ENCODE results near the gene AQP5.

AQP5 gene

GRCh38 chr12:49949866-49950265 is 11.8 kb upstream of the AQP5 start:
- in situ Hi-C loops (cut with MboI; ENCODE audit: low sequenced_read_pairs), result loop anchor here (25.0 kb wide), 1 partner anchor 112 kb away; the partner anchor contains the start of gene ASIC1

- in situ Hi-C loops (cut with MboI; ENCODE audit: low sequenced_read_pairs), result loop anchor here (25.0 kb wide), 1 partner anchor 112 kb away; the partner anchor contains the start of gene ASIC1
These were observed 11.1 kb upstream of the AQP5 start, which contains the start of gene AQP2 for GRCh38 chr12:49950273-49951251. TSS of gene AQP2 (plus strand) at chr12:49950737. CDS start at chr12:49950831, 94 bp downstream.

- in situ Hi-C loops (cut with MboI; ENCODE audit: low sequenced_read_pairs), result loop anchor here (25.0 kb wide), 1 partner anchor 111 kb away; the partner anchor contains the start of gene ASIC1
These were observed 10.0 kb upstream of the AQP5 start for GRCh38 chr12:49951411-49952240.

- in situ Hi-C loops (cut with MboI; ENCODE audit: low sequenced_read_pairs), result loop anchor here (25.0 kb wide), 1 partner anchor 110 kb away; the partner anchor contains the start of gene ASIC1
These were observed 9.1 kb upstream of the AQP5 start for GRCh38 chr12:49952391-49953055.

GRCh38 chr12:49953151-49953550 is 8.5 kb upstream of the AQP5 start:
- in situ Hi-C loops (cut with MboI; ENCODE audit: low sequenced_read_pairs), result loop anchor here (25.0 kb wide), 1 partner anchor 109 kb away; the partner anchor contains the start of gene ASIC1

- in situ Hi-C loops (cut with MboI; ENCODE audit: low sequenced_read_pairs), result loop anchor here (25.0 kb wide), 1 partner anchor 108 kb away; the partner anchor contains the start of gene ASIC1
These were observed 7.5 kb upstream of the AQP5 start for GRCh38 chr12:49953961-49954846.

GRCh38 chr12:49954863-49955830 is 6.5 kb upstream of the AQP5 start:
- in situ Hi-C loops (cut with MboI; ENCODE audit: low sequenced_read_pairs), result loop anchor here (25.0 kb wide), 1 partner anchor 107 kb away; the partner anchor contains the start of gene ASIC1

- in situ Hi-C loops (cut with MboI; ENCODE audit: low sequenced_read_pairs), result loop anchor here (25.0 kb wide), 1 partner anchor 106 kb away; the partner anchor contains the start of gene ASIC1
These were observed 5.6 kb upstream of the AQP5 start for GRCh38 chr12:49955899-49956662.

- in situ Hi-C loops (cut with MboI; ENCODE audit: low sequenced_read_pairs), result loop anchor here (25.0 kb wide), 1 partner anchor 105 kb away; the partner anchor contains the start of gene ASIC1
These were observed 4.8 kb upstream of the AQP5 start for GRCh38 chr12:49956663-49957569.

GRCh38 chr12:49957570-49957967 is 4.1 kb upstream of the AQP5 start:
- in situ Hi-C loops (cut with MboI; ENCODE audit: low sequenced_read_pairs), result loop anchor here (25.0 kb wide), 1 partner anchor 105 kb away; the partner anchor contains the start of gene ASIC1

- in situ Hi-C loops (cut with MboI; ENCODE audit: low sequenced_read_pairs), result loop anchor here (25.0 kb wide), 1 partner anchor 102 kb away; the partner anchor contains the start of gene ASIC1
These were observed 1.8 kb upstream of the AQP5 start for GRCh38 chr12:49959685-49960473.

- in situ Hi-C loops (cut with MboI; ENCODE audit: low sequenced_read_pairs), result loop anchor here (25.0 kb wide), 1 partner anchor 102 kb away; the partner anchor contains the start of gene ASIC1
These were observed 1.1 kb upstream of the AQP5 start for GRCh38 chr12:49960474-49961110.

GRCh38 chr12:49961993-49962764 is 507 bp downstream of the AQP5 start:
- in situ Hi-C loops (cut with MboI; ENCODE audit: low sequenced_read_pairs), result loop anchor here (25.0 kb wide), 1 partner anchor 100 kb away; the partner anchor contains the start of gene ASIC1

Data from HL-60/S4 (cell line).